ENCODE measurements around the gene FAM20B.

FAM20B gene

GRCh38 chr1:179017383-179018326 is 8.0 kb upstream of the FAM20B start:
- Histone ChIP-seq H3K9me2 (ENCODE audit: low read depth, low read length) (no peaks in the 10 kb centered on the region), H2AFZ (ENCODE audit: low read length) (no peak overlapping the region), H3K9me3 (ENCODE audit: low read length) (no peaks in the 10 kb centered on the region), H3K4me3 (ENCODE audit: low read depth, low read length, poor library complexity, severe bottlenecking) (no peak overlapping the region), H3K4me2 (ENCODE audit: low read length) (no peak overlapping the region), H3K79me2 (ENCODE audit: insufficient read depth, low read length) (no peaks in the 10 kb centered on the region), H3F3A (ENCODE audit: insufficient read depth, low read length) (no peaks in the 10 kb centered on the region), H3K36me3 (ENCODE audit: insufficient read depth, low read length) (no peaks in the 10 kb centered on the region), H3K27ac (ENCODE audit: low read depth, low read length, poor library complexity, severe bottlenecking) (no peak overlapping the region), H4K20me1 (ENCODE audit: insufficient read depth, low read length) (no peaks in the 10 kb centered on the region), H3K27me3 (ENCODE audit: insufficient read depth, low read length) (no peaks in the 10 kb centered on the region), H3K4me1 (ENCODE audit: insufficient read depth, low read length, severe bottlenecking) (peaks cover 8% of the 10 kb centered on the region), H3K9ac (ENCODE audit: low read length) (no peak overlapping the region)
- TF ChIP-seq CTCF (IDR thresholded peaks at IDR 0.05; ENCODE audit: low read length) (no peak), EZH2 (IDR thresholded peaks at IDR 0.05; ENCODE audit: borderline replicate concordance, low read length) (no peak)

- Histone ChIP-seq H3K27ac (ENCODE audit: low read depth, low read length, poor library complexity, severe bottlenecking) (no peak overlapping the region), H4K20me1 (ENCODE audit: insufficient read depth, low read length) (no peaks in the 10 kb centered on the region), H3K79me2 (ENCODE audit: insufficient read depth, low read length) (no peaks in the 10 kb centered on the region), H3K4me2 (ENCODE audit: low read length) (no peak overlapping the region), H3K9me3 (ENCODE audit: low read length) (no peaks in the 10 kb centered on the region), H3K9ac (ENCODE audit: low read length) (no peak overlapping the region), H2AFZ (ENCODE audit: low read length) (no peak overlapping the region), H3K36me3 (ENCODE audit: insufficient read depth, low read length) (no peaks in the 10 kb centered on the region), H3F3A (ENCODE audit: insufficient read depth, low read length) (no peaks in the 10 kb centered on the region), H3K4me3 (ENCODE audit: low read depth, low read length, poor library complexity, severe bottlenecking) (no peak overlapping the region), H3K27me3 (ENCODE audit: insufficient read depth, low read length) (no peaks in the 10 kb centered on the region), H3K4me1 (ENCODE audit: insufficient read depth, low read length, severe bottlenecking) (peaks cover 17% of the 10 kb centered on the region), H3K9me2 (ENCODE audit: low read depth, low read length) (no peaks in the 10 kb centered on the region)
- TF ChIP-seq CTCF (IDR thresholded peaks at IDR 0.05; ENCODE audit: low read length) (no peak), EZH2 (IDR thresholded peaks at IDR 0.05; ENCODE audit: borderline replicate concordance, low read length) (no peak)
These were observed 3.8 kb upstream of the FAM20B start for GRCh38 chr1:179021873-179022272.

- Histone ChIP-seq H3K36me3 (ENCODE audit: insufficient read depth, low read length) (no peaks in the 10 kb centered on the region), H3K9me2 (ENCODE audit: low read depth, low read length) (no peaks in the 10 kb centered on the region), H2AFZ (ENCODE audit: low read length) (no peak overlapping the region), H4K20me1 (ENCODE audit: insufficient read depth, low read length) (no peaks in the 10 kb centered on the region), H3K4me3 (ENCODE audit: low read depth, low read length, poor library complexity, severe bottlenecking) (no peak overlapping the region), H3K27me3 (ENCODE audit: insufficient read depth, low read length) (no peaks in the 10 kb centered on the region), H3K4me1 (ENCODE audit: insufficient read depth, low read length, severe bottlenecking) (peaks cover 26% of the 10 kb centered on the region), H3K9me3 (ENCODE audit: low read length) (no peaks in the 10 kb centered on the region), H3K27ac (ENCODE audit: low read depth, low read length, poor library complexity, severe bottlenecking) (no peak overlapping the region), H3K79me2 (ENCODE audit: insufficient read depth, low read length) (no peaks in the 10 kb centered on the region), H3F3A (ENCODE audit: insufficient read depth, low read length) (peaks cover 10% of the 10 kb centered on the region), H3K4me2 (ENCODE audit: low read length) (no peak overlapping the region), H3K9ac (ENCODE audit: low read length) (no peak overlapping the region)
- TF ChIP-seq EZH2 (IDR thresholded peaks at IDR 0.05; ENCODE audit: borderline replicate concordance, low read length) = no peak
- no peak for TF ChIP-seq CTCF (IDR thresholded peaks at IDR 0.05; ENCODE audit: low read length)
These were observed 1.6 kb upstream of the FAM20B start for GRCh38 chr1:179023946-179024650.

Measured in OCI-LY1 (cell line).